Muscle layer of duodenum (tissue), 2 donors: Measurements from ENCODE around the gene APPBP2.

Experiments used
- H3K27ac ChIP-seq: one replicate; pipeline ENCODE4 v1.7.0; 2013; ENCODE audit warnings: mild to moderate bottlenecking, low read length
- H3K27me3 ChIP-seq: one replicate; pipeline ENCODE4 v1.7.0; 2013; ENCODE audit warnings: low read depth, mild to moderate bottlenecking, control low read depth, low read length
- H3K36me3 ChIP-seq, 2 donors: one replicate each; pipeline ENCODE4 v1.7.0; 2013; ENCODE audit warnings: low read length in 2 of 2, control low read depth in 1 of 2, mild to moderate bottlenecking in 1 of 2; ENCODE audit not compliant: insufficient read depth in 2 of 2, control insufficient read depth in 1 of 2
- H3K4me1 ChIP-seq, 2 donors: one replicate each; pipeline ENCODE4 v1.7.0; 2013; ENCODE audit warnings: low read length in 2 of 2, mild to moderate bottlenecking in 2 of 2, control low read depth in 1 of 2, moderate library complexity in 1 of 2; ENCODE audit not compliant: insufficient read depth in 2 of 2, control insufficient read depth in 1 of 2
- H3K4me3 ChIP-seq, 2 donors: one replicate each; pipeline ENCODE4 v1.7.0; 2013; ENCODE audit warnings: low read length in 2 of 2, low read depth in 1 of 2, mild to moderate bottlenecking in 1 of 2
- H3K9me3 ChIP-seq, 2 donors: one replicate each; pipeline ENCODE4 v1.7.0; 2013; ENCODE audit warnings: low read length in 2 of 2, control low read depth in 1 of 2, mild to moderate bottlenecking in 1 of 2; ENCODE audit not compliant: control insufficient read depth in 1 of 2
- donor health status: healthy.

The APPBP2 gene

GRCh38 chr17:60514053-60514452 lies 12.0 kb downstream of the APPBP2 start:
- H3K4me3 ChIP-seq, result no peak overlapping the region
- H3K27ac ChIP-seq, result no peak overlapping the region
- H3K27me3 ChIP-seq, result no peaks in the 10 kb centered on the region
- no peaks in the 10 kb centered on the region for H3K9me3 ChIP-seq
- peaks cover 0 to 17% of the 10 kb centered on the region in 2 donors for H3K36me3 ChIP-seq
- H3K4me1 ChIP-seq, result peaks cover 0 to 3% of the 10 kb centered on the region in 2 donors

DNA sequence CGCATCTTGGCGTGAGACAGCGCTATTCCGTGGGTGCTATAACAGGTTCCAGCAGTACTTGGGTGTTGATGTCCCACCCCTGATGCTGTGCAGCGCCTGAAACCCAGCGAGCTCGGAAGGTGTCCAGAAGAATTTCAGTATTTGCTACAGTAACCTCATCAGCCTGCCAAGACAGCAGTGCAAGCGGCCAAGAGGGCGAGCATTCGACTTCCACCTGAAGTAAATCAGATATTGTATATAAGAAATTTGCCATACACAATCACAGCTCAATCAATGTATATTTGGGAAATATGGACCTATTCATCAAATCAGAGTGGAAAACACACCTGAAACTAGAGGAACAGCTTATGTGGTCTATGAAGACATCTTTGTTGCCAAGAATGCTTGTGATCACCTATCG lies 13.0 kb downstream of the APPBP2 start:
- H3K4me1 ChIP-seq, result peaks cover 0 to 1% of the 10 kb centered on the region in 2 donors
- no peaks in the 10 kb centered on the region for H3K27me3 ChIP-seq
- H3K4me3 ChIP-seq, result no peak overlapping the region
- H3K27ac ChIP-seq, result no peak overlapping the region
- H3K36me3 ChIP-seq, result peaks cover 0 to 10% of the 10 kb centered on the region in 2 donors
- H3K9me3 ChIP-seq, result no peaks in the 10 kb centered on the region

GRCh38 chr17:60510723-60511122 lies 15.3 kb downstream of the APPBP2 start:
- peaks cover 0 to 5% of the 10 kb centered on the region in 2 donors for H3K4me1 ChIP-seq
- no peak overlapping the region for H3K27ac ChIP-seq

DNA sequence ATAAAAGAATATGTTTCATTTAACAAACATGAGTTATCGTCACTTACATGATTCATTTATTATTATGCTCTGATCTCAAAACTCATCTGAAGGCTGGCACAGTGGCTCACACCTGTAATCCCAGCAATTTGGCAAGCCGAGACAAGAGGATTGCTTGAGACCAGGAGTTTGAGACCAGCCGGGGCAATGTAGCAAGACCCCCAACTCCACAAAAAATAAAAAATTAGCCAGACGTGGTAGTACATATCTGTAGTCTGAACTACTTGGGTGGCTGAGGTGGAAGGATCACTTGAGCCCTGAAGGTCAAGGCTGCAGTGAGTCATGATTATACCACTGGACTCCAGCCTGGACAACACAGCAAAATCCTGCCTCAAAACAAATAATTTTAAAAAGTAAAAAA lies 16.0 kb downstream of the APPBP2 start:
- Histone ChIP-seq H3K4me1 (peaks cover 0 to 5% of the 10 kb centered on the region in 2 donors), H3K27me3 (no peaks in the 10 kb centered on the region), H3K9me3 (no peaks in the 10 kb centered on the region), H3K4me3 (no peak overlapping the region), H3K27ac (no peak overlapping the region), H3K36me3 (peaks cover 0 to 10% of the 10 kb centered on the region in 2 donors)

More at GRCh38 chr17:60510723-60511122, 15.3 kb downstream of the APPBP2 start:
- H3K27me3 ChIP-seq, result no peaks in the 10 kb centered on the region
- H3K9me3 ChIP-seq, result no peaks in the 10 kb centered on the region
- H3K36me3 ChIP-seq, result peaks cover 0 to 10% of the 10 kb centered on the region in 2 donors
- no peak overlapping the region for H3K4me3 ChIP-seq

GRCh38 chr17:60508384-60508980 lies 17.6 kb downstream of the APPBP2 start:
- Histone ChIP-seq H3K9me3 (no peaks in the 10 kb centered on the region), H3K4me3 (no peak overlapping the region), H3K27ac (no peak overlapping the region), H3K4me1 (peaks cover 0 to 5% of the 10 kb centered on the region in 2 donors), H3K36me3 (peaks cover 0 to 10% of the 10 kb centered on the region in 2 donors), H3K27me3 (no peaks in the 10 kb centered on the region)

GRCh38 chr17:60506312-60506711 lies 19.7 kb downstream of the APPBP2 start:
- Histone ChIP-seq H3K27me3 (no peaks in the 10 kb centered on the region), H3K27ac (no peak overlapping the region), H3K4me3 (no peak overlapping the region), H3K9me3 (no peaks in the 10 kb centered on the region), H3K36me3 (peaks cover 0 to 5% of the 10 kb centered on the region in 2 donors), H3K4me1 (peaks cover 0 to 5% of the 10 kb centered on the region in 2 donors)

GRCh38 chr17:60502145-60502544 lies 23.9 kb downstream of the APPBP2 start:
- H3K27me3 ChIP-seq, result no peaks in the 10 kb centered on the region
- no peaks in the 10 kb centered on the region for H3K9me3 ChIP-seq
- H3K27ac ChIP-seq, result no peak overlapping the region
- H3K4me3 ChIP-seq, result no peak overlapping the region
- H3K4me1 ChIP-seq, result peaks cover 0 to 5% of the 10 kb centered on the region in 2 donors
- peaks cover under 1 to 17% of the 10 kb centered on the region in 2 donors for H3K36me3 ChIP-seq

DNA sequence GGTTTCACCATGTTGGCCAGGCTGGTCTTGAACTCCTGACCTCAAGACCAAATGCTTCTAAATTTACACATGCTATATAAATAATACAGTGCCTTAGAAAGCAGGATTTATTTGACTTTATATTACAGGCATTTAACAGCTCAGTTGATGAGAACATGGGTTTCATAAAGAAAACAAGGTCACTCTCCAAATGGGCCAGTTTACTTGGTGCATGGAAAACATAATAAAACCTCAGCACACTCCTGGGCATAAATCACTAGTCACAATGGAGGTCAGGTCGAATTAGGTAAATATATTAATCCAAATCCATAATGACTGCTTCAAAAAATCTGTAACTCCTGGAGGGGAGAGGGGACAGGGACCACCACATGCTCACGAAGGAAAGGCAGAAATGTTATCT lies 24.5 kb downstream of the APPBP2 start:
- Histone ChIP-seq H3K36me3 (peaks cover 4 to 17% of the 10 kb centered on the region in 2 donors), H3K27me3 (no peaks in the 10 kb centered on the region), H3K4me3 (no peak overlapping the region), H3K9me3 (no peaks in the 10 kb centered on the region), H3K27ac (no peak overlapping the region), H3K4me1 (peaks cover 0 to 5% of the 10 kb centered on the region in 2 donors)

DNA sequence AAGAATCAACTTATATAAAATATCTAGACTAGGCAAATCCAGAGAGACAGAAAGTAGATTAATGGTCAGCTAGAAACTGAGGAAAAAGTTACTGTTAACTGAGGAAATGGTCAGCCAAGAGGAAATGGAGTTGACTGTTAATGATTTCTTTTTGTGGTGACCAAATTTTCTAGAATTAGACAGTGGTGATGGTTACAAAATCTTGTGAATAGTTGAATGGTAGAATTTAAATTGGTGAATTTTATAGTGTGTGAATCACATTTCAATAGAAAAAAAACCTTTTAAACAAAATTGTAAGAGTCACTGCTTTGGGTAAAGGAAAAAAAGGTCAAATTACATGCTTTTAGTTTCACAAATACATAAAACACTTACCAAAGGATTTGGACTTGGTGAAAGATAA lies 30.0 kb downstream of the APPBP2 start:
- Histone ChIP-seq H3K9me3 (peaks cover 0 to 5% of the 10 kb centered on the region in 2 donors), H3K36me3 (peaks cover 24 to 58% of the 10 kb centered on the region in 2 donors), H3K27me3 (no peaks in the 10 kb centered on the region), H3K27ac (no peak overlapping the region), H3K4me3 (no peak overlapping the region), H3K4me1 (no peaks in the 10 kb centered on the region)

- Histone ChIP-seq H3K9me3 (peaks cover 0 to 5% of the 10 kb centered on the region in 2 donors), H3K4me3 (no peak overlapping the region), H3K36me3 (peaks cover 24 to 66% of the 10 kb centered on the region in 2 donors), H3K27me3 (no peaks in the 10 kb centered on the region), H3K27ac (no peak overlapping the region), H3K4me1 (no peaks in the 10 kb centered on the region)
Measured at GRCh38 chr17:60495260-60495659, 30.8 kb downstream of the APPBP2 start.

DNA sequence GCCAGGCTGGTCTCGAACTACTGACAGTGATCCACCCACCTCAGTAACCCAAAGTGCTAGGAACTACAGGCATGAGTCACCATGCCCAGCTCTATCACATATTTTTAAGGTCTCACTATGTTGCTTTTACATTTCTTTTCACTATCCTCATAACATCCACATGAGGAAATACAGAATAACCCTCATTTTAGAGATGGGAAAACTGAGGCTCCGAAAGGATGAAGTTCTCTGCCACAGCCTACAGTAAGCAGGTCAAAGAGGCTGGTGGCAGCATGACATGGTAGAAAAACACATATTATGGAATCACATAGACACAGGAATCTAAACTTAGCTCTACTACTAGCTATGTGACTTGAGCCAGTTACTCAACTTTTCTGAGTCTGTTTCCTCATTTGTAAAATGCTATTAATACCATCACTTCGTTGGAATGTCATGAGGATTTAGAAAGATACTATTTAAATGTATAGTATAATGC lies 32.2 kb downstream of the APPBP2 start:
- no peak overlapping the region for H3K27ac ChIP-seq
- H3K27me3 ChIP-seq, result no peaks in the 10 kb centered on the region
- no peak overlapping the region for H3K4me3 ChIP-seq
- H3K4me1 ChIP-seq, result no peaks in the 10 kb centered on the region
- H3K9me3 ChIP-seq, result peaks cover 0 to 5% of the 10 kb centered on the region in 2 donors
- H3K36me3 ChIP-seq, result peaks cover 24 to 59% of the 10 kb centered on the region in 2 donors

DNA sequence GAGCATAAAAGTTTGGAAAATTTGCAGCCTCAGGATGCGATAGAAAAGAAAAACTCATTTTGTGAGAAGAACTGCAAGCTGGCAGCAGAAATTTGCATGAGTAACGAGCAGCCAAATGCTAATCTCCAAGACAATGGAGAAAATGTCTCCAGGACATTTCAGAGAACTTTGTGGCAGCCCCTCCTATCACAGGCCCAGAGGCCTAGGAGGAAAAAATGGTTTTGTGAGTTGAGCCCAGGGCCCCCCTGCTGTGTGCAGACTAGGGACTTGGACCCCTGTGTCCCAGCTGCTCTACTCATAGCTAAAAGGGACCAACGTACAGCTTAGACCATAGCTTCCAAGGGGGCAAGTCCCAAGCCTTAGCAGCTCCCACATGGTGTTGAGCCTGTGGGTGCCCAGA lies 34.3 kb downstream of the APPBP2 start:
- Histone ChIP-seq H3K36me3 (peaks cover 21 to 53% of the 10 kb centered on the region in 2 donors), H3K27ac (no peak overlapping the region), H3K9me3 (peaks cover 0 to 5% of the 10 kb centered on the region in 2 donors)

More for the DNA sequence above, 34.3 kb downstream of the APPBP2 start:
- no peak overlapping the region for H3K4me3 ChIP-seq
- H3K4me1 ChIP-seq, result no peaks in the 10 kb centered on the region
- H3K27me3 ChIP-seq, result no peaks in the 10 kb centered on the region
